ENCODE results near the gene TRIM17.

GRCh38 chr1:228420968-228421826 lies 4.5 kb upstream of the TRIM17 start:
- no peak for TF ChIP-seq ZNF354C (tag by site-specific recombination; IDR thresholded peaks at IDR 0.05; ENCODE audit: borderline replicate concordance, low read depth)
- TF ChIP-seq, protein P1, sequence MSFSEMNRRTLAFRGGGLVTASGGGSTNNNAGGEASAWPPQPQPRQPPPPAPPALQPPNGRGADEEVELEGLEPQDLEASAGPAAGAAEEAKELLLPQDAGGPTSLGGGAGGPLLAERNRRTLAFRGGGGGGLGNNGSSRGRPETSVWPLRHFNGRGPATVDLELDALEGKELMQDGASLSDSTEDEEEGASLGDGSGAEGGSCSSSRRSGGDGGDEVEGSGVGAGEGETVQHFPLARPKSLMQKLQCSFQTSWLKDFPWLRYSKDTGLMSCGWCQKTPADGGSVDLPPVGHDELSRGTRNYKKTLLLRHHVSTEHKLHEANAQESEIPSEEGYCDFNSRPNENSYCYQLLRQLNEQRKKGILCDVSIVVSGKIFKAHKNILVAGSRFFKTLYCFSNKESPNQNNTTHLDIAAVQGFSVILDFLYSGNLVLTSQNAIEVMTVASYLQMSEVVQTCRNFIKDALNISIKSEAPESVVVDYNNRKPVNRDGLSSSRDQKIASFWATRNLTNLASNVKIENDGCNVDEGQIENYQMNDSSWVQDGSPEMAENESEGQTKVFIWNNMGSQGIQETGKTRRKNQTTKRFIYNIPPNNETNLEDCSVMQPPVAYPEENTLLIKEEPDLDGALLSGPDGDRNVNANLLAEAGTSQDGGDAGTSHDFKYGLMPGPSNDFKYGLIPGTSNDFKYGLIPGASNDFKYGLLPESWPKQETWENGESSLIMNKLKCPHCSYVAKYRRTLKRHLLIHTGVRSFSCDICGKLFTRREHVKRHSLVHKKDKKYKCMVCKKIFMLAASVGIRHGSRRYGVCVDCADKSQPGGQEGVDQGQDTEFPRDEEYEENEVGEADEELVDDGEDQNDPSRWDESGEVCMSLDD (tag by site-specific recombination; IDR thresholded peaks at IDR 0.05): no peak
- no peak for TF ChIP-seq SETDB1 (IDR thresholded peaks at IDR 0.05; ENCODE audit: insufficient read length, low read length)
- no peak for TF ChIP-seq CTCF (tag by site-specific recombination; IDR thresholded peaks at IDR 0.05)
- TF ChIP-seq SP2 (tag by site-specific recombination; IDR thresholded peaks at IDR 0.05): no peak

Measured in HEK293 (cell line).